D341Med (cell line): ENCODE results near the gene TAPBPL.

Source experiments
- DNase-seq: peaks from one replicate; pipeline ENCODE4 v3.0.0; 2012; ENCODE audit warnings: low spot score

TAPBPL gene

GRCh38 chr12:6435961-6436715 lies 15.7 kb upstream of the TAPBPL start:
- no peak for DNase-seq

GRCh38 chr12:6437586-6437985 lies 14.3 kb upstream of the TAPBPL start:
- DNase-seq, result no peak

- DNase-seq, result no peak
Observed at GRCh38 chr12:6438345-6438744, 13.5 kb upstream of the TAPBPL start.

- no peak for DNase-seq
Observed at GRCh38 chr12:6440391-6440790, 11.5 kb upstream of the TAPBPL start.

GRCh38 chr12:6442836-6443235 lies 9.0 kb upstream of the TAPBPL start:
- no peak for DNase-seq

- no peak for DNase-seq
Observed at GRCh38 chr12:6443361-6443983, 8.4 kb upstream of the TAPBPL start.

GRCh38 chr12:6444031-6444430 lies 7.8 kb upstream of the TAPBPL start:
- DNase-seq, result no peak

GRCh38 chr12:6444704-6445688 lies 6.8 kb upstream of the TAPBPL start, which contains the start of gene CD27:
Gene CD27, plus strand, starts transcription at chr12:6444955. Its CDS starts 141 bp downstream, at chr12:6445096.
- no peak for DNase-seq

GRCh38 chr12:6450091-6450868 lies 1.6 kb upstream of the TAPBPL start:
- no peak for DNase-seq

GRCh38 chr12:6450869-6451347 lies 934 bp upstream of the TAPBPL start:
- no peak for DNase-seq

GRCh38 chr12:6452245-6452943 lies 552 bp downstream of the TAPBPL start:
- no peak for DNase-seq

GRCh38 chr12:6452944-6453630 lies 1.2 kb downstream of the TAPBPL start:
- DNase-seq, result no peak

GRCh38 chr12:6457220-6457945 lies 5.5 kb downstream of the TAPBPL start:
- no peak for DNase-seq

GRCh38 chr12:6458281-6459003 lies 6.6 kb downstream of the TAPBPL start:
- DNase-seq, result peak; percentile 41

- DNase-seq, result peak; percentile 86
Observed at GRCh38 chr12:6459004-6459337, 7.1 kb downstream of the TAPBPL start.

GRCh38 chr12:6460751-6461371 lies 9.0 kb downstream of the TAPBPL start:
- no peak for DNase-seq

- no peak for DNase-seq
Observed at GRCh38 chr12:6461401-6462233, 9.8 kb downstream of the TAPBPL start.
